Colon (tissue), 2 donors: ENCODE measurements around the gene NKAIN2.

Experiments used
- FAIRE-seq: peaks from 2 replicates; lab custom pipeline; 2012; peaks lifted over from hg19 to GRCh38; lab: Jason Lieb, UNC
- donor health status: control.
- donor health status: control.

NKAIN2 gene

GRCh38 chr6:123808556-123808955 lies 4.9 kb downstream of the NKAIN2 start:
- no peak for FAIRE-seq

GRCh38 chr6:123810214-123810613 lies 6.5 kb downstream of the NKAIN2 start:
- no peak for FAIRE-seq

GRCh38 chr6:123810948-123811347 lies 7.3 kb downstream of the NKAIN2 start:
- no peak for FAIRE-seq

GRCh38 chr6:123811378-123811777 lies 7.7 kb downstream of the NKAIN2 start:
- FAIRE-seq, result no peak

- no peak for FAIRE-seq
Measured at GRCh38 chr6:123812621-123813020, 9.0 kb downstream of the NKAIN2 start.

GRCh38 chr6:123821112-123821511 lies 17.4 kb downstream of the NKAIN2 start:
- no peak for FAIRE-seq

- FAIRE-seq, result no peak
Measured at GRCh38 chr6:123829302-123829953, 25.8 kb downstream of the NKAIN2 start.

GRCh38 chr6:123830120-123830519 lies 26.5 kb downstream of the NKAIN2 start:
- no peak for FAIRE-seq

GRCh38 chr6:123838505-123839234 lies 35.0 kb downstream of the NKAIN2 start:
- no peak for FAIRE-seq

- no peak for FAIRE-seq
Measured at GRCh38 chr6:123841067-123841896, 37.6 kb downstream of the NKAIN2 start.

GRCh38 chr6:123844011-123844410 lies 40.3 kb downstream of the NKAIN2 start:
- FAIRE-seq, result no peak

GRCh38 chr6:123848347-123848746 lies 44.7 kb downstream of the NKAIN2 start:
- no peak for FAIRE-seq

GRCh38 chr6:123849406-123849805 lies 45.7 kb downstream of the NKAIN2 start:
- no peak for FAIRE-seq

GRCh38 chr6:123850555-123850954 lies 46.9 kb downstream of the NKAIN2 start:
- no peak for FAIRE-seq

GRCh38 chr6:123854201-123854600 lies 50.5 kb downstream of the NKAIN2 start:
- no peak for FAIRE-seq

GRCh38 chr6:123855506-123855905 lies 51.8 kb downstream of the NKAIN2 start:
- no peak for FAIRE-seq

- FAIRE-seq, result no peak
Measured at GRCh38 chr6:123859291-123859690, 55.6 kb downstream of the NKAIN2 start.

- FAIRE-seq, result no peak
Measured at GRCh38 chr6:123869334-123869733, 65.7 kb downstream of the NKAIN2 start.

- FAIRE-seq, result no peak
Measured at GRCh38 chr6:123873974-123874373, 70.3 kb downstream of the NKAIN2 start.

- FAIRE-seq, result no peak
Measured at GRCh38 chr6:123875784-123876183, 72.1 kb downstream of the NKAIN2 start.

- no peak for FAIRE-seq
Measured at GRCh38 chr6:123879749-123880148, 76.1 kb downstream of the NKAIN2 start.

- no peak for FAIRE-seq
Measured at GRCh38 chr6:123888771-123889513, 85.3 kb downstream of the NKAIN2 start.
